Activated CD4-positive, CD25-positive, alpha-beta regulatory T cell treated with anti-CD3 and anti-CD28 coated beads, Interleukin-2, amount 50 U/mL, for 24 hours (primary cell): ENCODE measurements around the gene CFAP97D1.
"Not testable (repeated sequence)": the region's sequence is repeated elsewhere in the genome, so short reads cannot be mapped to it uniquely, and the experiment has no call there.

Source experiments
- ATAC-seq, 2 donors: fragments of 150-1000 bp; cut with Tn5 transposase; one replicate each; pipeline ENCODE4 v1.10.0; 2021; ENCODE audit warnings: mild to moderate bottlenecking in 1 of 2, moderate library complexity in 1 of 2

The CFAP97D1 gene

DNA sequence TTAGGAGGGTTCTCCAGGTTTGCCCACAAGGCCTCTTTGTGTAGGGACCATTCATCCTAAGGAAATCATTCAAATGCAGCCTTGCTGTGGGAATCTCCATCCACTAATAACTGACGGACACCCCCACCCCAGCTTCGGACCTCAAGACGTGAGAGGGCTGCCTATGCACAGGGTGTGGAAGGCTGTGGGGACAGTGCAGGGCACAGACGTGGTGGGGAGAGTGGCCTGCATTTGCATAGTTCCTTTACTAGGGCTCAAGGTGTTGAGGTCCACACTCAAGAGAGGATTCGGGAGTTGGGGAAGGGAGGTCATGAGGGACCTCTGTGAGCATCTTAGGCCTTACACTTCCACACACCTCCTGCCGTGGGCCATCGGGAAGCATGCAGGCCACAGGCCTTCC lies 11.3 kb upstream of the CFAP97D1 start:
- no peak for ATAC-seq

GRCh38 chr17:43769426-43769825 lies 10.8 kb upstream of the CFAP97D1 start:
- no peak for ATAC-seq

DNA sequence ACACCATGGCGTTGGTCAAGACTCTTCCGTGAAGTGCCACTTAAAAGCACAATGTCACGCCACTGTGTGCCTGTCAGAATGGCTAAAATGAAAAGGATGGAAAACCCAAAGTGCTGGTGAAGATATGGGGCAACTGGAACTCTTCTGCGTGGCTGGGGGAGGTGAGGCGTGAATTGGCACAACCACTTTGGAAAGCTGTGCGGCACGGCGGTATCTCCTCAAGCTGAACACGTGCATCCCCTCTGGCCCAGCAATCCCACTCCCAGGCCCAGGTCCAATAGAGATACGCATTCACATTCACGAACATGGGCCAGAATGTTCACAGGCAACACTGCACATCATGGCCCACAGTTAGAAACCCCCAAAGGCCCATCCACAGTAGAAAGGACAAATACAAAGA lies 10.4 kb upstream of the CFAP97D1 start:
- no peak for ATAC-seq

- ATAC-seq, result no peak
Measured at GRCh38 chr17:43770957-43771356, 9.3 kb upstream of the CFAP97D1 start.

DNA sequence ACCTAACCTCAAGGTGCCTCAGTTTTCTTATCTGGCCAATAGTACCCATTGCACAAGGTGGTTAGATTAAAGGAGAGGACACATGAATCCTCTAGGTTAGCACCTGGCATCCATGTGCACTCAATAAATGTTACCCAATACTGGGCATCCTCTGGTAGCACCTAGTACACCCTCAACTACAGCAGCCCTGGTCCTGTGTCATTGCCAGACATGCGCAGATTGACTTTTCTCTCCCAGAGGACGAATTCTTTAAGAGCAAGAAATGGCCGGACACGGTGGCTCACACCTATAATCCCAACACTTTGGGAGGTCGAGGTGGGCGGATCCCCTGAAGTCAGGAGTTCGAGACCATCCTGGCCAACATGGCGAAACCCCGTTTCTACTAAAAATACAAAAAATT lies 8.8 kb upstream of the CFAP97D1 start:
- no peak for ATAC-seq

- no peak for ATAC-seq
Measured at GRCh38 chr17:43772877-43773648, 7.2 kb upstream of the CFAP97D1 start.

GRCh38 chr17:43774304-43775250 lies 5.7 kb upstream of the CFAP97D1 start:
- ATAC-seq, result no peak

DNA sequence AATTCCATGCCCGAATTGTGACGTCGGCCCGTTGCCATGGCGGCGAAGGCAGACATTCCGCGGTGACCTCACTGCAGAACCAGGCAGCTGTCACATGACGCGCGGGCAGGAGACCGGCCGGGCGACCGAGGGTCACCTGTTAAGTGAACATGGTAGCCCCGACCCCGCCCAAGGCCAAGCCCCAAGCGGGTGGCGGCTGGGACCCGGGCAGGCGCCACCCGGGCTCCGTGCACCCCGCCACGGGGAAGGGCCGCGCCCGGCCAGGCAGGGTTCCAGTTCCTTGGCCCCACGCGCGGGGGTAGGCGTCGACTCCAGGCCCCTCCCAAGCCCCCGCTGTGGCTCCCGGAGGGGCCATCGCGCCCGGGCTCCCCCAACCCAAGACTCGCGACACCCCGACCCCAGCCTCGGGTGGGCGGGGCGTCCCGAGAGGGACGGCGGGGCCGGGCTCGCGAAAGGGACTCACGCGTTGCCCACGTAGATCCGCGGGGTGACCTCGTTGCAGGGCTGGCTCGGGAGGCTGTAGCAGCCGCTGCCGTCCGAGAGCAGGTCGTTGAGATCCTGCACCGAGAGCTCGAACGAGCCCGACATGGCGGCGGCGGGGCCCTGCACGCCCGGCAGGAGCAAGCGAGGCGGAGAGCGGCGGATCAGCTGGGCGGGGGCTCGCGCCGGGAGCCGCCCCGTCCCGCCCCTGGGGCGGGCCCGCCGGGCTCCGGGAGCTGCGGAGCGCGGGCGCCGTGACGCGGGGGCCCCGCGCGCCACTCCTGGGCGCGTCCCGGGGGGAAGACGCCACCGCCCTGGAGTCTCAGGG lies 1.7 kb upstream of the CFAP97D1 start, which contains the start of gene DUSP3:
Gene DUSP3 (minus strand): TSS at position 641 of the 808 bp plus-strand sequence. CDS start 53 bp downstream, at position 588.
- ATAC-seq, result peak; percentile 96 to 97

DNA sequence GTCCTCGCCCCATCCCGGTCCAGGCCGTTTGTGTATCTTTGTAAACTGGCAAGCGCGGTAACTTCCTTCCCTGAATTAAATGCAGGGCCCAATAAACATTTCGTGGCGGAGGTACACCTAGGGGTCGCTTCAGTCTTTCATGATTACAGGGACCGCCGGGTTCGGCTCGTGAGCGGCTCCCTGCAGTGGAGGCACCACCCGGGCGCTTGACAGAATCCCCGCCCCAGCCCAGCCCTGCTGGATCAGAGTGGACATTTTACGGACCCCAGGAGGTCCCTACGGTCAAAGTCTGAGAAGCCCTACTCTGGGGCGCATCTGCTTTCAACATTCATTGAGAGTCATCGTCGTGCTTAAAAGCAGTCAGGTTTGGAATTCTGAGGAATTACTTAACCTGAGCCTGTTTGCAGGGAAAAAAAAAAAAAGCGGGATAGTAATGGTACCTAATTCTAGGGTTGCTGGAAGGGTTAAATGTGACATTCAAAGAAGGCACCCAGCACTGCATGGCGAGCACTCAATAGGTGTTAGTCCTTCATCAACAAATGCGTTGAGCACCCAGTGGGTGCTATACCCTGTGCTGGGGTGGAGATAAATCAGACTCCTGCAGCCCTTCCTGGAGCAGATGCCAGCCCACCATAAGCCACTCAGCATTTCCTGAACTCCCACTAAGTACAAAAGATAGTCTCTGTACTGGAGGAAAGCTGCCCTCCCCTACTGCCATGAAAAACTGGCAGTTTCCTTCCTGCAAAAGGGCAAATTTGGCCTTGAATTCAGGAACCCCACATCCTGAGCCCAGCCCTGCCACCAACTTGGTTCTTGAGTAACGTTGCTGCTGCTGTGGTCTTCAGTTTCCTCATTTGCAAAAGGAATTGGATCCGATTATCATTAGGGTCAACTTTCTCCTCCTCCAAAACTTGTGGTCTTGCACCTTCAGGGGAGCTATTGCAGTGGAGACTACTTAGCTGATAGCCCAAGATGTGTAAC lies 800 bp upstream of the CFAP97D1 start:
- ATAC-seq, result peak; percentile 26 to 30

GRCh38 chr17:43782913-43783680 lies 2.9 kb downstream of the CFAP97D1 start:
- no peak for ATAC-seq

GRCh38 chr17:43784068-43784467 lies 3.8 kb downstream of the CFAP97D1 start:
- ATAC-seq, result no peak

- no peak for ATAC-seq
Measured at GRCh38 chr17:43784628-43785101, 4.4 kb downstream of the CFAP97D1 start.

GRCh38 chr17:43787728-43788127 lies 7.5 kb downstream of the CFAP97D1 start:
- ATAC-seq, result no peak

- peak in 1 of 2 donors; percentile 30 for ATAC-seq
Measured at GRCh38 chr17:43788540-43788939, 8.3 kb downstream of the CFAP97D1 start.

DNA sequence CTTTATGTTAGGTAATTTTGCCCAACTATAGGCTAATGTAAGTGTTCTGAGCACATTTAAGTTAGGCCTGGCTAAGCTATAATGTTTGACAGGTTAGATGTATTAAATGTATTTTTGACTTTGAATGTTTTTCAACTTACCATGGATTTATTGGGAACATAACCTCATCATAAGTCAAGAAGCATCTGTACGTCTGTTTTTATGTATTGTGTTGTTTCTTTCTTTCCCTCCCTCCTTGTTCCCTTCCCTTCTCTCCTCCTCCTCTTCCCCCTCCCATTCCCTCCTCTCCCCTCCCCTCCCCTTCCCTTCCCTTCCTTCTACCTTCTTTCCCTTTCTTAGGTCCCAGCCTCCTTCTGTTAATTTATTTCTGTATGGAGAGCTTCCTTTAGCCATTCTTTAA lies 9.2 kb downstream of the CFAP97D1 start:
- no peak for ATAC-seq

DNA sequence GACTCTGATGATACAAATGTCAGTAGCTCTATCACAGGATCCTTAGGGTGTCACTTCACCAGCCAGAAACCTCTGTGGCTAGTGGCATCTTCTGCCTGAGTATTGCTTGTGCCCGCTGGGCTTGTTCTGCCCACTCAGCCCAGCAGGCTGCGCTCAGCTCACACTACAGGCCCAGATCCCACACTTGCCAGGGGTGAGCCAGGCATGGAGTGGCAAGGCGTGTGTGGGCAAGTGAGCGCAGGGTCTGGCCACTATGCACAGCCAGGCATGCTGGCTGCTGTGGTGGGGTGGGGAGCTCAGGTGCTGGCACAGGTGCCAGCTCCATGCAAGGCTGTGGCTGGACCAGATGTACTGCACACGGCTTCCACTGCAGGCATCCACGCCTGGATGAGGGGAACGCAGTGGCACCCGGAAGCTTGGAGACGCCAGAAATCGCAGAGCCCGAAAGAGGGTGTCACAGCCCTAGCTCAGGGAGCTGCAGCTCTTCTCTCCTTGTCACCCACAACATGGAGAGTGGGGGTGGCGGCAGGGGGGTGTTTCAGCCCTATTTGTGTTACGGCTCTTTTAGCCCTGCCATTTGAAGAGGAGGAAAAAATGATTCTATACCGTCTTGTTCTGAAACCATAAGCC lies 10.2 kb downstream of the CFAP97D1 start:
- ATAC-seq, result no peak

GRCh38 chr17:43791589-43791988 lies 11.4 kb downstream of the CFAP97D1 start:
- no peak for ATAC-seq

GRCh38 chr17:43792668-43793067 lies 12.4 kb downstream of the CFAP97D1 start:
- ATAC-seq, result not testable (repeated sequence)

DNA sequence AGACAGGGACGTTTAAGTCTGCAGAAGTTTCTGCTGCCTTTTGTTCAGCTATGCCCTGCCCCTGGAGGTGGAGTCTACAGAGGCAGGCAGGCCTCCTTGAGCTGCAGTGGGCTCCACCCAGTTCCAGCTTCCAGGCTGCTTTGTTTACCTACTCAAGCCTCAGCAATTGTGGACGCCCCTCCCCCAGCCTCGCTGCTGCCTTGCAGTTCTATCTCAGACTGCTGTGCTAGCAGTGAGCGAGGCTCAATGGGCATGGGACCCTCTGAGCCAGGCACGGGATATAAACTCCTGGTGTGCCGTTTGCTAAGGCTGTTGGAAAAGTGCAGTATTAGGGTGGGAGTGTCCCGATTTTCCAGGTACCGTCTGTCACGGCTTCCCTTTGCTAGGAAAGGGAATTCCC lies 17.8 kb downstream of the CFAP97D1 start:
- ATAC-seq, result not testable (repeated sequence)

- ATAC-seq, result no peak
Measured at GRCh38 chr17:43799047-43799446, 18.8 kb downstream of the CFAP97D1 start.
